Hepatocyte (in vitro differentiated cells): ENCODE measurements around the gene RSAD1. TPM values are rescaled to one million over a fixed set of nuclear protein-coding genes. Genes with fewer than 3 reads are reported as not detected.
A peak's percentile ranks its signal among the peaks of the same experiment; 100 is the strongest.

Experiments
- DNase-seq: peaks from one replicate; pipeline ENCODE4 v3.0.0-alpha.2; 2016; ENCODE audit warnings: low spot score
- H2AFZ ChIP-seq: fragments of 200-600 bp; sonication (generic); 2 replicates; pipeline ENCODE4 v1.6.0; 2016; ENCODE audit warnings: antibody characterized with exemption, mild to moderate bottlenecking
- H3K27ac ChIP-seq: fragments of 200-600 bp; sonication (generic); 2 replicates; pipeline ENCODE4 v1.5.1; 2016; ENCODE audit warnings: mild to moderate bottlenecking
- H3K27me3 ChIP-seq: fragments of 200-600 bp; sonication (generic); 2 replicates; pipeline ENCODE4 v1.6.1; 2016
- H3K36me3 ChIP-seq: fragments of 200-600 bp; sonication (generic); replicated peaks from 2 replicates; pipeline ENCODE4 v1.5.1; 2016; ENCODE audit warnings: low read depth; ENCODE audit not compliant: insufficient read depth
- H3K4me1 ChIP-seq: fragments of 200-600 bp; sonication (generic); 2 replicates; pipeline ENCODE4 v1.5.1; 2016; ENCODE audit warnings: mild to moderate bottlenecking, moderate library complexity; ENCODE audit not compliant: insufficient read depth
- H3K4me2 ChIP-seq: fragments of 200-600 bp; sonication (generic); 2 replicates; pipeline ENCODE4 v1.6.0; 2016
- H3K4me3 ChIP-seq: fragments of 200-600 bp; sonication (generic); 2 replicates; pipeline ENCODE4 v1.5.1; 2016; ENCODE audit warnings: mild to moderate bottlenecking
- H3K79me2 ChIP-seq: fragments of 200-600 bp; sonication (generic); 2 replicates; pipeline ENCODE4 v1.6.0; 2017; ENCODE audit warnings: mild to moderate bottlenecking
- H3K9me2 ChIP-seq: fragments of 200-600 bp; sonication (generic); replicated peaks from 2 replicates; pipeline ENCODE4 v1.6.0; 2017; ENCODE audit warnings: mild to moderate bottlenecking; ENCODE audit not compliant: insufficient read depth
- H3K9me3 ChIP-seq: fragments of 200-600 bp; sonication (generic); 2 replicates; pipeline ENCODE4 v1.5.1; 2016; ENCODE audit warnings: low read depth, mild to moderate bottlenecking
- H4K20me1 ChIP-seq: fragments of 200-600 bp; sonication (generic); 2 replicates; pipeline ENCODE4 v1.6.0; 2016; ENCODE audit warnings: mild to moderate bottlenecking; ENCODE audit not compliant: insufficient read depth, poor library complexity, severe bottlenecking
- EZH2 ChIP-seq: fragments of 200-600 bp; sonication (generic); IDR thresholded peaks from 2 replicates; pipeline ENCODE4 v1.6.1; 2016; ENCODE audit warnings: antibody characterized with exemption, mild to moderate bottlenecking, borderline replicate concordance
- EZH2phosphoT487 ChIP-seq: fragments of 200-600 bp; sonication (generic); IDR thresholded peaks from one replicate; pipeline ENCODE4 v1.6.1; 2018; ENCODE audit warnings: antibody characterized with exemption, mild to moderate bottlenecking, low read depth, moderate library complexity; ENCODE audit not compliant: unreplicated experiment, severe bottlenecking
- WGBS: methylation state at CpG from one replicate; pipeline ENCODE4 v1.1.6; 2016; ENCODE audit warnings: low lambda C conversion rate; ENCODE audit errors: missing lambda C conversion rate; 5-methylcytosine and 5-hydroxymethylcytosine counted together
- polyA plus RNA-seq: library from polyadenylated mRNA; unstranded; fragments of >200 nt; fragmentation: Nextera tagmentation; extraction: Ambion mirVana; gene quantifications from 2 replicates; pipeline ENCODE4 v1.2.1, GENCODE V29; 2016
- total RNA-seq: library from RNA; depleted of rRNA; stranded (reverse); fragments of >200 nt; gene quantifications from 2 replicates; pipeline ENCODE4 v1.2.3, GENCODE V29; 2014
- TF ChIP-seq, protein P1 (sequence below): fragments of 200-600 bp; sonication (generic); IDR thresholded peaks from 2 replicates; pipeline ENCODE4 v1.5.1; 2016; ENCODE audit warnings: antibody characterized with exemption, mild to moderate bottlenecking; ENCODE audit not compliant: poor library complexity

Gene RSAD1
- total and polyA plus RNA-seq, 2 experiments from 2014 or later = 28.6 to 44.2 TPM

GRCh38 chr17:50432125-50432762 lies 46.4 kb upstream of the RSAD1 start:
- WGBS = 73% methylated on average over 4 of the region's 4 CpGs
- H3K27me3 ChIP-seq = no peaks in the 10 kb centered on the region
- no peaks in the 10 kb centered on the region for H3K36me3 ChIP-seq
- peaks cover 28% of the 10 kb centered on the region for H3K4me1 ChIP-seq
- peaks cover 46% of the 10 kb centered on the region for H3K79me2 ChIP-seq
- no peaks in the 10 kb centered on the region for H4K20me1 ChIP-seq
- no peak overlapping the region for H3K4me3 ChIP-seq
- DNase-seq = no peak
- no peak overlapping the region for H2AFZ ChIP-seq
- H3K4me2 ChIP-seq = no peak overlapping the region
- TF ChIP-seq, protein P1, sequence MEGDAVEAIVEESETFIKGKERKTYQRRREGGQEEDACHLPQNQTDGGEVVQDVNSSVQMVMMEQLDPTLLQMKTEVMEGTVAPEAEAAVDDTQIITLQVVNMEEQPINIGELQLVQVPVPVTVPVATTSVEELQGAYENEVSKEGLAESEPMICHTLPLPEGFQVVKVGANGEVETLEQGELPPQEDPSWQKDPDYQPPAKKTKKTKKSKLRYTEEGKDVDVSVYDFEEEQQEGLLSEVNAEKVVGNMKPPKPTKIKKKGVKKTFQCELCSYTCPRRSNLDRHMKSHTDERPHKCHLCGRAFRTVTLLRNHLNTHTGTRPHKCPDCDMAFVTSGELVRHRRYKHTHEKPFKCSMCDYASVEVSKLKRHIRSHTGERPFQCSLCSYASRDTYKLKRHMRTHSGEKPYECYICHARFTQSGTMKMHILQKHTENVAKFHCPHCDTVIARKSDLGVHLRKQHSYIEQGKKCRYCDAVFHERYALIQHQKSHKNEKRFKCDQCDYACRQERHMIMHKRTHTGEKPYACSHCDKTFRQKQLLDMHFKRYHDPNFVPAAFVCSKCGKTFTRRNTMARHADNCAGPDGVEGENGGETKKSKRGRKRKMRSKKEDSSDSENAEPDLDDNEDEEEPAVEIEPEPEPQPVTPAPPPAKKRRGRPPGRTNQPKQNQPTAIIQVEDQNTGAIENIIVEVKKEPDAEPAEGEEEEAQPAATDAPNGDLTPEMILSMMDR = no peak
- TF ChIP-seq EZH2phosphoT487 = no peak
- H3K9me3 ChIP-seq = no peaks in the 10 kb centered on the region
- H3K9me2 ChIP-seq = no peaks in the 10 kb centered on the region
- H3K27ac ChIP-seq = no peak overlapping the region

DNA sequence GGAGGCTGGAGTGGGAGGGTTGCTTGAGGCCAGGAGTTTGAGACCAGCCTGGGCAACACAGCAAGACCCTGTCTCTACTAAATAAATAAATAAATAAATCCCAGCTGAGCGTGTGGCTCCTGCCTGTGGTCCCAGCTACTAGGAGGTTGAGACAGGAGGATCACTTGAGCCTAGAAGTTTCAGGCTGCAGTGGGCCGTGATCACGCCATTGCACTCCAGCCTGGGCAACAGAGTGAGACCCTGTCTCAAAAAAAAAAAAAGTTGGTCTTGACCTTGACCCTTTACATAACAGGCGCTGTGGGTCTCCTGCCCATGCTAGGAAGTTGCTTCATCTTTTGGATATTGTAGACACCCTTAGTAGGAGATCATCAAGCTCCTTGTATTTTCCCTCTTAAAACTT lies 41.3 kb upstream of the RSAD1 start:
- peaks cover 42% of the 10 kb centered on the region for H3K79me2 ChIP-seq
- no peaks in the 10 kb centered on the region for H4K20me1 ChIP-seq
- no peaks in the 10 kb centered on the region for H3K9me3 ChIP-seq
- no peak for DNase-seq
- peaks cover 14% of the 10 kb centered on the region for H3K4me1 ChIP-seq
- no peak overlapping the region for H3K4me3 ChIP-seq
- H3K9me2 ChIP-seq = no peaks in the 10 kb centered on the region
- TF ChIP-seq, protein P1 = no peak
- no peak for TF ChIP-seq EZH2phosphoT487
- TF ChIP-seq EZH2 = no peak
- H3K4me2 ChIP-seq = no peak overlapping the region
- WGBS = 98% methylated on average over 4 of the region's 4 CpGs
- no peak overlapping the region for H2AFZ ChIP-seq
- no peaks in the 10 kb centered on the region for H3K36me3 ChIP-seq
- H3K27me3 ChIP-seq = no peaks in the 10 kb centered on the region
- H3K27ac ChIP-seq = no peak overlapping the region

DNA sequence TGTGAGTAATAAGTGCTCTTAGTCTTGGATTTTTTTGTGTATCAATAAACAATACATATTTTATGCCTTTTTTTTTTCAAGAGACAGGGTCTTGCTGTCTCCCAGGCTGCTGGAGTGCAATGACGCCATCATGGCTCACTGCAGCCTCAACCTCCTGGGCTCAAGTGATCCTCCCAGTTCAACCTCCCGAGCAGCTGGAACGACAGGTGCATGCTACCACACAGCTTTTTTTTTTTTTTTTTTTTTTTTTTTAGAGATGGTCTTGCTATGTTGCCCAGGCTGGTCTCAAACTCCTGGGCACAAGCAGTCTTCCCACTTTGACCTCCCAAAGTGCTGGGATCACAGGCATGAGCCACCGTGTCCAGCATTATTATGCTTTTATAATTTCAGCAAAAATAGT lies 39.7 kb upstream of the RSAD1 start:
- H3K36me3 ChIP-seq = no peaks in the 10 kb centered on the region
- H3K9me2 ChIP-seq = no peaks in the 10 kb centered on the region
- DNase-seq = no peak
- peaks cover 43% of the 10 kb centered on the region for H3K79me2 ChIP-seq
- no peaks in the 10 kb centered on the region for H4K20me1 ChIP-seq
- no peak overlapping the region for H3K4me2 ChIP-seq
- no peak overlapping the region for H3K4me3 ChIP-seq
- no peaks in the 10 kb centered on the region for H3K9me3 ChIP-seq
- no peak overlapping the region for H2AFZ ChIP-seq
- TF ChIP-seq EZH2phosphoT487 = no peak
- TF ChIP-seq, protein P1 = no peak
- TF ChIP-seq EZH2 = no peak
- no peak overlapping the region for H3K27ac ChIP-seq
- H3K4me1 ChIP-seq = peaks cover 30% of the 10 kb centered on the region
- H3K27me3 ChIP-seq = no peaks in the 10 kb centered on the region
- 96% methylated on average over 4 of the region's 4 CpGs for WGBS

GRCh38 chr17:50440172-50440837 lies 38.4 kb upstream of the RSAD1 start:
- H3K4me3 ChIP-seq = no peak overlapping the region
- H3K4me1 ChIP-seq = peaks cover 38% of the 10 kb centered on the region
- no peak for DNase-seq
- H3K27me3 ChIP-seq = no peaks in the 10 kb centered on the region
- H2AFZ ChIP-seq = no peak overlapping the region
- H3K9me3 ChIP-seq = no peaks in the 10 kb centered on the region
- H3K79me2 ChIP-seq = peaks cover 45% of the 10 kb centered on the region
- no peaks in the 10 kb centered on the region for H3K9me2 ChIP-seq
- TF ChIP-seq EZH2phosphoT487 = no peak
- TF ChIP-seq, protein P1 = no peak
- no peak for TF ChIP-seq EZH2
- H3K27ac ChIP-seq = peak overlapping the region; percentile 59
- H3K4me2 ChIP-seq = peak overlapping the region; percentile 42
- H4K20me1 ChIP-seq = no peaks in the 10 kb centered on the region
- no peaks in the 10 kb centered on the region for H3K36me3 ChIP-seq
- WGBS = 78% methylated on average over 4 of the region's 4 CpGs
